ENCODE measurements around the gene KCNH4.
"Not testable (repeated sequence)": the region's sequence is repeated elsewhere in the genome, so short reads cannot be mapped to it uniquely, and the experiment has no call there.

The KCNH4 gene

DNA sequence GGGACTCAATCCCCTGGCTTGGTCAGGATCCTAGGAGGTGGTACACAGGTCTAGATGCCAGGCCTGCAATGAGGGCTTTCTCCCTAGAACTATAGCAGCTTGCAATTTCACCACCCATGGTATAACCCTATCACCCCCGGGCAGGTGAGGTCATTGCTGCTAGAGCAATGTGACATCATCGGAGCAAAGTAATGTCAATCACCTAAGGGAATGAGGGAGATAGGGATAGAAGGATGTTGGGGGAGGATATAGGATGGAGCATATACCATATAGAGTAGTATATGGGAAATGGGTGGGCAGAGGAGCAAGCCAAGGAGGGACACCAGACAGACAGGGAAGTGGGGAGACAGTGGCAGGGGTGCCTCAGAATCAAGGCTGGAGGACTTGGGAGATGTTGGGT, 3.3 kb downstream of the KCNH4 start:
- DNase-seq: no peak

DNA sequence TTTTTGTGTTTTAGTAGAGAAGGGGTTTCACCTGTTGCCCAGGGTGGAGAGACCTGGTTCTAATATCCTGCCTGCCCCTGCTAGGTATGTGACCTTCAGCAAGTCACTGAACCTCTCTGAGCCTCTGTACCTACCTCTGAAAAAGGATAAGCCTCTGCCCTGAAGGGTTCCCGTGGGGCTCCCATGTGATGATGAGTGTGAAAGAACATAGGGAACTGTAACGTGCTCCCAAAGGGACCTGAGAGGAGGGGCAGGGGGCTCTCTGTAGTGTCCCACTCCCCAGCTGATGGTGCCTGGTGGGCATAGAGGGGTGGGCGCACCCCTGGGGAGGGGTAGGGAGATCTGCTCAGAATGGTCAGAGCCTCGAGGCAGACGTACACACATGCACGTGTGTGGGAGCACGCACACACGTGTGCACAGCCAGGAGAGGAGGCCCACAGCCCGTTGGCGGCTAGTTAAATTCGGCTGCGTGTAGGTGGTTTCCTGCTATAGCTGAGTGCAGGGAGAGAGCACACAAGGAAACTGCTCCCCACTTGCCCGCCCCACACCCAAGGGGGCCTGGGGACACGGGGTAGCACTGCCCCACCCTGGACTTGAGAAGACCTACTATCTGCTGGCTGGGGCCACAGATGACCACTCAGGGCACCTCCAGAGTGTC, 6.7 kb downstream of the KCNH4 start:
- DNase-seq: no peak

DNA sequence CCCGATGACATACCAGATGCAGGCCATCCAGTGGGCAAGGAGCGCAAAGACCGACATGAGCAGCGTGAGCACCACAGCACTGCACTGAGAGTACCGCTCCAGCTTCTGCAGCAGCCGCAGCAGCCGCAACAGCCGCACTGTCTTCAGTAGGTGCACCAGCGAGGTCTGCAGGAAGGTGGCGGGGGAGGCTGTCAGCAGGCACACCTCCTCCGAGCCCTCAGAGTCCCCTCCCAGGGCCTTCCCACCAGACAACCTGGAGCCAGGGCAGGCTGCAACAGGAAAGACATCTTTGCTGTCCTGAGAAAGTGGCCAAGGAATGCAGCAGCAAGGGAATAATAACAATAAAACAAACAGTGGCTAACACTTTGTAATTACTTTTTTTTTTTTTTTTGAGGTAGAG, 9.1 kb downstream of the KCNH4 start:
- no peak for DNase-seq

DNA sequence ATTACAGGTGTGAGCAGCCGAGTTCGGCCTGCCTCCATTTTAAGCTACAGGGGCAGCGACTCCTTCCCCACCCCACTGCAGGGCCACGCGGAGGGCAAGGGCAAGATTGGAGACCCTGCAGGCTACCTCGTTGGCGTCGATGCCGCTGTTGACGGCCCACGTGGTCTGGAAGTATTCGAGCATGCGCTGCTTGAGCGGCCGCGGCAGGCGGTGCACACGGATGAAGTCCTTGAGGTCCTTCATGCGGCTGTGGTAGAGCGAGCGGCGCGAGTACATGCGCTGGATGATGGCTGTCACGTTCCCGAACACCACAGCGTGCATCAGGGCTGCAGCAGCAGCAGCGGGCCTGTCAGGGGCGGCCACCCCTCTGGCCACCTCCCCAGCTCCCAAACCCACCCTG, 11.6 kb downstream of the KCNH4 start:
- DNase-seq: no peak

DNA sequence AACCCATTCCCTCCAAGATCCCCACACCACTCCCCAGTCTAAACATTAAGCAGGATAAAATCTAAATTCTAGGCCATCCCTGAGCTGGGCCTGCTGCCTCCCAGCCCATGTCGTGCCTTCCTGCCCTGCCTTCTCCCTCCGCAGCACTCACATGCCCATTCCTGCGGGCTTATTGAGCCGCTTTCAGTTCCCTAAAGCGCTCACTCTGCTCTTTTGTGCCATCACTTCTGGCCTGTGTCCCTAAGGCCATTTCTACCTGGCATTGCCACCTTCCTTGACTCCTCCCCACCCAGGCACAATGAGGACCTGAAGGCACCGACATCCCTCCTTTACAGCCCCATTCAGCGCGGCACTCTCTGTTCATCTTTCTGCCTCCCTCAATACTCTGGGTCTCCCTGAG, 13.1 kb downstream of the KCNH4 start:
- no peak for DNase-seq

DNA sequence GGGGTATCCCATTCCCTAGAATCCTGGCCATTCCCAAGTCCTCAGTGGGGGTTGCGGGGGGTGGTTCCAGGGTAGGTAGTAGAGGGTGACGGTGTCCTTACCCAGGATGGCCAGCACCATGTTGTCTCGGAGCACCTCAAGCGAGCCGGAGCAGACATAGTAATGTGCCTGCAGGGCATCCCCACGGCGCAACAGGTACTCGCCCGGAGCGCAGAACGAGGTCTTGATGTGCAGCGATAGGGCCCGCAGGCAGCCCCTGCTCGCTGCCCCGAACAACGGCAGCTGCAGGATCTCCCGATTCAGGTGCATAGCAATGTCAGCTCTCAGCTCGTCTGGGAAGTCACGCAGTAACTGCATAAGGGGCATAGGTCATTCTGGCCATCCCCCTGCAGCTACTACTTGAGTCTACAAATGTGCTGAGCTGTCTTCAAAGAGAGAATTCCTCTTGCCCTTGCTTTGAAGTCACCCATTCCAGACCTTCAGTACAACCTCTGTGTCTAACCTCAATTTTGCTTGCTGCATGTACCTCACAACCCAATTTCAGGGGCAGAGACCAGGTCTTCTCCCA, 14.7 kb downstream of the KCNH4 start:
- DNase-seq: no peak

DNA sequence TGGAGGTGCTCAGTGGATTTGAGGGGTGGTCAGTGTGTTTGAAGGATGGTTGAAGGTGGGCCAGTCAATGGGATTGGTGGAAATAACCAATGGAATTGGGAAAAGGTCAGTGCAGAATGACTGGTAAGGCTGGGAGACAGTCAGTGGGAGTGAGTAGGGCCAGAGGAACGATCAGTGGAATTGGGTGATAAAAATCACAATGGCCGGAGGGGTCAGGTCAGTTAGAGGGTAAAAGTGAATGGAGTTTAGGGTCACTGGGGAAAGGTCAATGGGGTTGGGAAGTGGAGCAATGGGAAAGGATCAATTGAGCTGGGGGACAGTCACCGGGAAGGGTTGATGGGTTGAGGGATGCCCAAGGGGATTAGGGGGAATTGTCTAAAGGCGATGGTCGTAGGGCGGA, 15.2 kb downstream of the KCNH4 start:
- DNase-seq: no peak

DNA sequence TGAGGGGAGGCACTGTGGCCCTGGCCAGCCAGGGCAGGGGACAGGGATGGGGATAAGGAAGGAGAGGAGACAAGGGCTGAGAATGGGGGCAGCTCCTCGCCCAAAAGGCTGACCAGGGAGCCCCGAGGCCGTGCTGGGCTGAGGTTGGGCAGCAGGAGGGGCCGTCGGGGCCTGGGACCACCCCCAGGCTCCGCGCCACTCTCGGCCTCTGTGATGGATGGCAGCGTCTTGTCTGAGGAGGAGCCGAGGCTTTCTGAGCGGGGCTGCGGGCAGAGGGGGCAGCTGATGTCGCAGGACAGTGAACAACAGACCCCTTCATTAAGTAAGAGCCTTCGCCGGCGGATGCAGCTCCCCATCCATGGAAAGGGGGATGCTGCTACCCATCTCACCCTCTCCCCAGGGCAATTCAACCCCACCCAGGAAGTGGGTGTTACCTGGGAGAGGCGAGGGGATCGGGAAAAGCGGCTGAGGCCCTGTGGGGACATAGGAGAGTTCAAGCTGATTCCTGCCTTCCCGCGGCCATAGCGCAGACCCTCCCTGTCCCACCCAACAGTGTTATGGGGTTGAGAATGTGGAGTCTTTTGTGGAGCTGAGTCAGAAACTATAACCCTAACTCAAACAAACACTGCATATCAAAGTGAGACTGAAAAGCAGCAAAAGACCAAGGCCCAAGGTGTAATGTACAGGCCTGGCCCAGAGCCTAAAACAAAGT, 17.1 kb downstream of the KCNH4 start:
- no peak for DNase-seq

DNA sequence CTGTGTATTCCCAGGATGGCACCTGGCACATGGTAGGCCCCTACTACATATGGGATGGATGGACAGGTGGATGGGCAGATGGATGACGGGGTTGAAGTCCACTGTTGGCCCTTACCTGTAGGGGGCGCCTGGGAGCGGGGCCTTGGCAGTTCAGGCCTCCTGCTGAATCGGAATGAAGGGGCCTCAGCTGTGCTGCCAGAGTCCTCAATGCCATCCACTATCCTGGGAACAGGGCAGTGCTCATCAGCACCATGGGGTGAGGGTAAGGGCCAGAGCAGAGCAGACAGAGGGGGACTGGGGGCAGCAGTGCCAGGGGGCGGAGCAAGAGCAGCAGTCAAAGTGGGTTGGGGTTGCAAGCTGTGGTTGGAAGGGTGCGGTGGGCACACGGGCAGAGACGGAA, 17.8 kb downstream of the KCNH4 start:
- DNase-seq: no peak

DNA sequence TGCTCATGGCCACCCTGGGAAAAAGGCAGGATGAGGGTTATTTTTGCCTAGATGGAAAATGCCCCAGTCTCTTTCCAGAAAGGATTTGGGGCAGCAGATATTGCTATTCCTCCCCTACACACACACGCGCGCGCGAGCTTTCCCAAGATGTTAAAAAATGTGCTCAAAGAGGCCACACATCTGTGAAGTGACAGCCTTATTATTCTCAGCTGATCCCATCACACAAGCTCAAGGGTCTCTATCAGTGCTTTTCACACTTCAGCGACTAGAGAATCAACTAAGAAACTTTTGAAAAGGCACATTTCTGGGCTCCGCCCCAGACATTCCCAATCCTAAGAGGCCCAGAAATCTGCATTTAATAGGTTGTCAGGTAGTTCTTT, 20.4 kb downstream of the KCNH4 start:
- DNase-seq: no peak

DNA sequence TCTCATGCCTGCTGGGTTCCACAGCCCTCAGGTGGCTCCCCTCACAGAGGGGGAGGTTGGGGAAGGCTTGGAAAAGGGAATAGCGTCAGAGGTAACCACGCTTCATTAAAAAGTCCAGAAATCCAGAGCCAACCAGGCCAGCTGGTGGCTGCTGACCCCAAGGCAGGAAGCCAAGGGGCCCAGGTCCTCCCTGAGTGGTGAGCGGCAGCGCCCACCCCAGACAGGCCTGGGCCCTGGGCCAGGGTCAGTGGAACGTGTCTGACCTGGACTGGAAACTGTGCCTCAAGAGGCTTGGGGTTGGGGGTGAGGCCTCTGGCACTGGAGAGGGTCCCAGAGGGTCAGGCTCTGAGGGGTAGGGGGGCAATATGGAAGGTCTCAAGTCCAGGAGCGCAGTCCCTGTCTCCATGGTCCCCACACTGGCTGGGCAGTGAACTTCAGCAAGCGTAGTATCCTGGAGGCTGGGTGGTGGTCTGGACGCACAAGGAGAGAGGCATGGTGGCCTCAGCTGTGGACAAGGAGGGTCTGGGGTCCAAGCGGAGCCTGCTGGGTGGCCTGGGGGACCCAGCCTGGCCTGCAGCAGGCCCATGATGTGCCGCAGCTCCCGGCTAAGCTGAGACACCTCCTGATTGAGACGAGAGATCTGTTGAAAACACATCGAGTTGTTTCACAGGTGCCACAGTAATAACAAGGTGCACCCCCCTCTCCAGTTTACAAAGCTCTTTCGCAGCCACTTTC, 21.0 kb downstream of the KCNH4 start:
- DNase-seq: no peak

DNA sequence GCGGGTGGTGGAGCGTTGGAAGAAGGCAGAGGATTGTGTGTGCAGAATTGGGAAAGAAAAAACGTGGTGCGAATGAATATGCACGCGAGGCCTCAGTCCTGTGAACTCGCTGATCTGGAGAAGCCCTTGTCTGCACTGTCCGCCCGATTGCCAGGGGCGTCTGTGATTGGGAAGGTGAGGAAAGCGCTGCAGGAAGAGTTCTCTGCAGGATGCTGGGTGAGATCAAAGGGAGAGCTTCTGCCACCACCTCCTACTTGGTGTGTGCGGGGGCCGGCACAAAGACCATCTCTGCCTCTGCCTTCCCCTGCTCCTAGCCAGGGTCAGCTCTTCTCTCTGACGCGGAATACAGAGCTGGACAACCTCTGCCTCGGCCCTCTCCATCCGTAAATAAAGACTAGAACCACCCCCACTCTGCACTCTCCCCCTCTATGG, 25.3 kb downstream of the KCNH4 start:
- no peak for DNase-seq

DNA sequence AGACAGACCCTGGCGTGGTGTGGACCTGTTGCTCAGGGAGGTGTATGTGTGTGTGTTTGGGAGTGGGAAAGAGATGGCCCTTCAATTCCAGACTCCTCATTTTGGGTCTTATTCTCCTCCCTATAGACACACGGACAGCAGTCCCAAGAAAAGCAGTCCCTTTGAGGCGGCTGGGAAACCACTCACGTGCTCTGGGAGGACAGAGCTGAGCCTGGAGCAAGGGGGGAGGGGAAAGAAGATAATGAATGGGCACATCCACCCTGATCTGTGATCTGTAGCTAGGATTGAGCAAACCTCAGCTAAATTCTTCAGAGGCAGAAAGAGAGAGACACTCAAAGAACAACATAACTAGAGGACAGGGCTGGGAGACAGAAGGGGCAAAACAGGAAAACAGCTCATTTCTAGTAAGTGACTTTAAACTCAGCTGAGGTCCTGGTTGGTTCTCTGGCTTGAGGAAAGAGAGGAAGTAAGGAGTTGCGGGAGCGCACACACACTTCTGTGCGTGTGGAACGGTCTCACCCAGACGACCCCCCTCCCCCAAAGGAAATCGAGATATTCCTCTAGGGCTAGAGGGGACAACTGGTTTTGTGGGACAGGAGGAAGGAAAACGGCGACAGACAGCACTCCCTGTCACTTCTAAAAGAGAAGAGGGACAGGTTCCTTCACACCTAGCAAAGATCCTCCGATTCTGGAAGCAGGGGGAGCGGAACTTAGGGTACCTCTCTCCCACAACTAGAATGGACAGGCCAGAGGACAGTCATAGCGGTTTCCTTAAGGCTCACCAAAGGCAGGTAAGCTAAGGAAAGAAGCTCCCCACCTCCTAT, 26.8 kb downstream of the KCNH4 start:
- DNase-seq: no peak

DNA sequence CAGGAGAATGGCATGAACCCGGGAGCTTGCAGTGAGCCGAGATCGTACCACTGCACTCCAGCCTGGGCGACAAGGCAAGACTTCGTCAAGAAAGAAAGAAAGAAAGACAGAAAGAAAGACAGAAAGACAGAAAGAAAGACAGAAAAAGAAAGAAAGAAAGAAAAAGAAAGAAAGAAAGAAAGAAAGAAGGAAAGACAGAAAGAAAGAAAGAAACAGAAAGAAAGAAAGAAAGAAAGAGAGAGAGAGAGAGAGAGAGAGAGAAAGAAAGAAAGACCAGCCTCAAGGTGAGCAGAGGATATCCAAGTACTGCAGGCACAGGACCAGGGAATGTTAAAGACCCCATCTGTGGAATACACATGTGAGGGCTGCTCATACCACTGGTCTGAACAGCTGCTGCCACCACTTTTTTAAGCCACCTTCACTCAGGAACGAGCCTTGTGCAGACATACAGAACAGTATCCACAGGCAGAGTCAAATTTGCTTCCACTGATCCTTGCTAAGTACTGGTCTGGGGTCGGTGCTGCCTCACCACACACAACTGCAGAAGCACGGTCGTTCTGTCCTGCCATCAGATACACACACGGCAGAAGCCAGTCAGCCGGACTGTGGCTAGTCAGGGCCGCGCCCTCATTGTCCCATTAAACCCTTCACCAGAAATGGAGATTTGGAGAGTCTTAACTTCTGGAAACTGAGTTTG, 33.9 kb downstream of the KCNH4 start:
- no peak for DNase-seq

DNA sequence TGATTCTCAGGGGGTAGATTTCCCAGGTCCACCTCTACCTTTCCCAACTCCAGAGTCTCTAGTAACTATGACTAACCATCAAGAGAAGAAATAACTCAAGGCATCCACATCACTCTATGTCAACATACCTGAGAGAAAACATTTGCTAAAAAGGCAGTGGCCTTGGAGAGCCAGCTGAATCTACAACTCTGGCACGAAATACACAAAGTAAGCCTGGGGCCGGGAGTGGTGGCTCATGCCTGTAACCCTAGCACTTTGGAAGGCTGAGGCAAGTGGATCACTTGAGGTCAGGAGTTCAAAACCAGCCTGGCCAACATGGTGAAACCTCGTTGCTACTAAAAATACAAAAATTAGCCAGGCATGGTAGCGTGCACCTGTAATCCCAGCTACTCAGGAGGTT, 37.8 kb downstream of the KCNH4 start:
- not testable (repeated sequence) for DNase-seq

DNA sequence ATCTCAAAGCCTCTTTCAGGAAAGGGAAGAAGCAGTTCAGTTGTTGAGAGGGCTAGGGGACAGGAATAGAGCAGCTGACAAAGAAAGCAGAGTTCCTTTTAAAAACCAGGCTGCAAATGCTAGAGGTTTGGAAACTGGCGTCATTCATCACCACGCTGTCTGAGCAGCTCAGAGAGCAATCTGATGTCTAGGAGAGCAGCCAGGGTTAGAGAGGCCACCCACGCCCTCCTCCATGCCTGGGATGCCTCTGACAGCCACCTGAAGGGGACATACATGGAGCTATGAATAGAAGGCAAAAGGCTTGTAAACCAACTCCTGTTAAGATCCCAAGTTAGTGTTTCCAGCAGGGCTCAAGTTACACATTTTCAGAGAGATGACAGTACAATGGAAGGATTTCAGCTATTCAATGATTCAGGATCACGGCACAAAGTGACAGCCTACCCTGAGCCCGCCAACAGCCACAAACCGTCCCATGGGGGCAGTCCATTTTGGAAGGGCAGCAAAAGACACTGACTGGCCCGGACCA, 38.5 kb downstream of the KCNH4 start:
- DNase-seq: no peak

DNA sequence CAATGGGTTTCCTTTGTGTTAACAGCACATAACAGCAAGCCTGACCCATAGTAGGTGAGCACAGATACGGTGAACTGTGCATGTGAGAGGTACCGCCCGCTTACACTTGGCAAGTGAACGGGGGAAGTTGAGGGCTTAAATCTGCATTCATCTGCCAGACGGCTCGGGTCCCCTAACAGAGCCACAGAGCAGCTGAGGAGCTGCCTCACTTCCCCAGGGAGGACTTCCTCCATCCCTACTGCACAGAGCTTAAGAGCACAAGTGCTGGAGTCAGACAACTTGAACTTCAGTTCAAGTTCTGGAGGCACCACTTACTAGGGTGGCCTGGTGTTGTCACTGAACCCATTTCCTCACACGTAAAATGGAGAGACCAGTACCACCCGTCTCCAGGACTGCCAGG, 39.6 kb downstream of the KCNH4 start:
- no peak for DNase-seq

DNA sequence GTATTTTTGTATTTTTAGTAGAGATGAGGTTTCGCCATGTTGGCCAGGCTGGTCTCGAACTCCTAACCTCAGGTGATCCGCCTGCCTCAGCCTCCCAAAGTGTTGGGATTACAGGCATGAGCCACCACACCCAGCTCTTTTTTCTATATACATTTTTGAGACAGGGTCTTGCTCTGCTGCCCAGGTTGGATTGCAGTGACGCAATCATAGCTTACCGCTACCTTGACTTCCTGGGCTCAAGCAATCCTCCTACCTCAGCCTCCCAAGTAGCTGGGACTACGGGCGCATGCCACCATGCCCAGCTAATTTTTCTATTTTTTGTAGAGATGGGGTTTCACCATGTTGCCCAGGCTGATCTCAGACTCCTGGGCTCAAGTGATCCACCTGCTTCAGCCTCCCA, 40.3 kb downstream of the KCNH4 start:
- not testable (repeated sequence) for DNase-seq

DNA sequence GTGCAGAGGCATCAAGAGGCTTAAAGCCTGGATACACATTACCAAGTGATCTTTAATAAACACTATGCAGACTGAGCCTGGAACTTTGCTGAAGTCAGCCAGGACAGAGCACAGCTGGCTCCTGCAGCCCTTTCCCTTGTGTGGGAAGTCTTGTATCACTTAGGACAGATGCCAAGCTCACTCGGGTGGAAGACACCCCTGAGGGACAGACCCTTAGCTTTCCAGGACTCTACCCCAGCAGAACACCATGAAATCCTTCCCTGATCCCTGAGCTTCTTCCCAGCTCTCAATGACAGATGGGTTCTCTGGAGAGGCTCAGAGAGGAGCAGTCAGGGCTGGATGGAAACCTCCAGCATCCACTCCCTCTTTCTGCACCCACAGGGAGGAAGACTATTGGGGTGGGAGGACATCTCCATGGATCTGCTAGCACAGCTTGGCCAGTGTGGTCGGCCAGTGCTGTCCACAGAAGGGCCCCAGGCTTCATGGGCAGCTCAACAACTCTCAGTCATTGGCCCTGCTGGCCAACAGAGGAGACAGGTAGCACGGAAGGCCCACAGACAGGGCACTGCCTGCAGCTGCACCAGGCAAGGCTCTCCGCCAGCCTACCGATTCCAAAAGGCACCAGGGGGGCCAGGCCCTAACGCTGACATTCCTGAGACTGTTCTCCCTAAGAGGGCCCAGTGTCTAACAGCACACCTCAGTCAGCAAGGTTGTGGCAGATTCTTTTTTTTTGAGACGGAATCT, 42.0 kb downstream of the KCNH4 start:
- DNase-seq: no peak

DNA sequence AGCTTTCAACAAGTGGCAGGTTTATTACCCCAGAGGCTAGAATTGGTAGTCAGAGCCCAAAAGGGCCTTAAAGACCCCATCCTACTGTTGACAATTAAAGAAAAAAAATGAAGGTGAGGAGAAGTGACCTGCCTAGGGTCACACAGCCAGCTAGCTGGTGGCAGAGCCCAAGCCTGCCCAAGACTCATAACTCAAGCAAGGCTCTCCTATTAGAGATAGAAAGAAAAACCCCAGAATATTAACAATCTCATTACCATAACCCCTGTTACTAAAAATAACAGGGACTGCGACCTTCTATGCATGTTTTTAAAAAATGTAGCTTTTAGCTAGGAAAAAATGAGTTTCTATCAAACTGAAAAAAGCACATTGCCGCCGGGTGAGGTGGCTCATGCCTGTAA, 44.3 kb downstream of the KCNH4 start:
- DNase-seq: no peak
